Caco-2 (cell line): Measurements from ENCODE around the gene NUDCD3. TPM values are rescaled to one million over a fixed set of nuclear protein-coding genes. Genes with fewer than 3 reads are reported as not detected.

ENCODE experiments used
- BruUV-seq: library from RNA; stranded (reverse); fragments of 400-500 nt; replicated peaks from 2 replicates; lab custom pipeline; 2021; lab: Mats Ljungman, UMichigan
- CTCF ChIA-PET: fragments of 300-600 bp; sonication (Branson Sonifier 250); formaldehyde crosslinking; loops from one replicate; lab custom pipeline; 2022; ENCODE audit warnings: antibody characterized with exemption; lab: Charles Lee
- POLR2A ChIA-PET: fragments of 300-600 bp; sonication (Branson Sonifier 250); formaldehyde crosslinking; loops from one replicate; lab custom pipeline; 2022; ENCODE audit warnings: antibody characterized with exemption; lab: Charles Lee
- DNase-seq, 2 experiments: peaks; one replicate each; pipeline versions ENCODE4 v3.0.0 to v3.0.0-alpha.2; 2020 to 2022
- H3K27me3 ChIP-seq: replicated peaks from 2 replicates; pipeline ENCODE4 v1.6.0; 2011; ENCODE audit warnings: low read length; ENCODE audit not compliant: control insufficient read depth, insufficient read depth
- H3K36me3 ChIP-seq: 2 replicates; pipeline ENCODE4 v1.5.1; 2011; ENCODE audit warnings: low read length; ENCODE audit not compliant: control insufficient read depth, insufficient read depth
- H3K4me1 ChIP-seq: fragments of 250-450 bp; sonication (Bioruptor Pico); 2 replicates; pipeline ENCODE4 v1.5.1; 2020; ENCODE audit warnings: mild to moderate bottlenecking
- H3K4me3 ChIP-seq: 2 replicates; pipeline ENCODE4 v1.5.1; 2011; ENCODE audit warnings: low read depth, mild to moderate bottlenecking, control low read depth, low read length
- H3K9me3 ChIP-seq: fragments of 250-450 bp; sonication (Bioruptor Pico); 2 replicates; pipeline ENCODE4 v1.5.1; 2020; ENCODE audit warnings: mild to moderate bottlenecking, moderate library complexity
- H3K27ac Mint-ChIP-seq: one replicate; pipeline ENCODE4 v1.8.0; 2022; ENCODE audit warnings: mixed read lengths; ENCODE audit not compliant: unreplicated experiment
- H3K27me3 Mint-ChIP-seq: one replicate; pipeline ENCODE4 v1.8.0; 2022; ENCODE audit warnings: mixed read lengths; ENCODE audit not compliant: insufficient read depth, unreplicated experiment
- H3K36me3 Mint-ChIP-seq: one replicate; pipeline ENCODE4 v1.8.0; 2022; ENCODE audit warnings: mild to moderate bottlenecking, mixed read lengths; ENCODE audit not compliant: insufficient read depth, unreplicated experiment
- H3K4me1 Mint-ChIP-seq: one replicate; pipeline ENCODE4 v1.8.0; 2022; ENCODE audit warnings: low read depth, mixed read lengths; ENCODE audit not compliant: unreplicated experiment
- H3K4me3 Mint-ChIP-seq: one replicate; pipeline ENCODE4 v1.8.0; 2022; ENCODE audit warnings: mild to moderate bottlenecking, moderate library complexity, mixed read lengths; ENCODE audit not compliant: unreplicated experiment
- H3K9me3 Mint-ChIP-seq: one replicate; pipeline ENCODE4 v1.8.0; 2022; ENCODE audit warnings: mixed read lengths; ENCODE audit not compliant: unreplicated experiment
- intact Hi-C: fragments of 100-400 bp; cut with micrococcal nuclease; formaldehyde crosslinking; loops from one replicate; pipeline ENCODE4 v1.10.0; 2022; ENCODE audit not compliant: unreplicated experiment
- total RNA-seq: library from RNA; stranded (reverse); gene quantifications from 2 replicates; pipeline ENCODE4 v1.2.3, GENCODE V29; 2022
- TF ChIP-seq, protein P1 (sequence below), 2 experiments: fragments of 200-600 bp in 1 of 2; IDR thresholded peaks; 1 replicate in 1 of 2; 2 replicates in 1 of 2; pipeline versions ENCODE4 v1.5.1 to v1.8.0; 2011 to 2022; ENCODE audit warnings: antibody characterized with exemption in 1 of 2, control low read depth in 1 of 2, inconsistent platforms in 1 of 2, low read depth in 1 of 2, low read length in 1 of 2, mild to moderate bottlenecking in 1 of 2, moderate library complexity in 1 of 2; ENCODE audit not compliant: insufficient read depth in 1 of 2, severe bottlenecking in 1 of 2, unreplicated experiment in 1 of 2

The NUDCD3 gene
- total RNA-seq, 1 experiment from 2014 or later = 116 TPM

DNA sequence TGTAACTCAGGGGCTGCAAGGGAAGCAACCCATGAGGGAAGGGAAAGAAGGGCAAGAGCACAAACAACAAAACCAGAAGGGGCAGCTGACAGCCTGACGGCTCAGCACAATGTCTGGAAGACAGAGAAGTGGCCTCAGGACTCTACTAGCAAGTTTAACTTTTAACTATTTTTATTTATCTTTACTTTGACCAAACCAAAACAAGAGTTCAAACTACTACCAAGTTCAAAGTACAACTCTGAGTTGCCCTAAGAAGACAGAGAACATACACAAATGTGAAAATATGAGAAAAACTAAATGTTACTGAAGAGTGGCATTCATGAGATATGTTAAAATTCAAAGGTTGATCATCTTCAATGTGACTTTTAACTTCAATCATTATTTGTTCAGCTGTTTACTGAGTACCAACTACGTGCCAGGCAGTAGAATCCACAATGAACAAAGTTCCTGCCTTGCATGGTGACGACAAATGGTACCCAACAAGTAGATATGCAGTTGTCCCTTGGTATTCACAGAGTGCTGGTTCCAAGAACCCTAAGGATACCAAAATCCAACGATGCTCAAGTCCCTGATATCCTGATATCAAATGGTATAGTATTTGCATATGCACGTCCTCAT lies 19.7 kb downstream of the NUDCD3 start:
- H3K27ac Mint-ChIP-seq = no peak overlapping the region
- H3K9me3 Mint-ChIP-seq = no peaks in the 10 kb centered on the region
- TF ChIP-seq, protein P1, sequence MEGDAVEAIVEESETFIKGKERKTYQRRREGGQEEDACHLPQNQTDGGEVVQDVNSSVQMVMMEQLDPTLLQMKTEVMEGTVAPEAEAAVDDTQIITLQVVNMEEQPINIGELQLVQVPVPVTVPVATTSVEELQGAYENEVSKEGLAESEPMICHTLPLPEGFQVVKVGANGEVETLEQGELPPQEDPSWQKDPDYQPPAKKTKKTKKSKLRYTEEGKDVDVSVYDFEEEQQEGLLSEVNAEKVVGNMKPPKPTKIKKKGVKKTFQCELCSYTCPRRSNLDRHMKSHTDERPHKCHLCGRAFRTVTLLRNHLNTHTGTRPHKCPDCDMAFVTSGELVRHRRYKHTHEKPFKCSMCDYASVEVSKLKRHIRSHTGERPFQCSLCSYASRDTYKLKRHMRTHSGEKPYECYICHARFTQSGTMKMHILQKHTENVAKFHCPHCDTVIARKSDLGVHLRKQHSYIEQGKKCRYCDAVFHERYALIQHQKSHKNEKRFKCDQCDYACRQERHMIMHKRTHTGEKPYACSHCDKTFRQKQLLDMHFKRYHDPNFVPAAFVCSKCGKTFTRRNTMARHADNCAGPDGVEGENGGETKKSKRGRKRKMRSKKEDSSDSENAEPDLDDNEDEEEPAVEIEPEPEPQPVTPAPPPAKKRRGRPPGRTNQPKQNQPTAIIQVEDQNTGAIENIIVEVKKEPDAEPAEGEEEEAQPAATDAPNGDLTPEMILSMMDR (IDR thresholded peaks at IDR 0.05; ENCODE audit: insufficient read depth in 1 of 2, low read depth in 1 of 2, low read length in 1 of 2, severe bottlenecking in 1 of 2, unreplicated experiment in 1 of 2) = no peak
- H3K36me3 Mint-ChIP-seq = peaks cover 62% of the 10 kb centered on the region
- Histone ChIP-seq H3K4me3 (no peak overlapping the region), H3K36me3 (no peaks in the 10 kb centered on the region; the same call in none of the 2 replicates), H3K27me3 (no peaks in the 10 kb centered on the region), H3K9me3 (no peaks in the 10 kb centered on the region), H3K4me1 (peaks cover 16% of the 10 kb centered on the region)
- H3K4me3 Mint-ChIP-seq = no peak overlapping the region
- intact Hi-C loops = loop anchor here (10.0 kb wide), 1 partner anchor 336 kb away; no protein-coding TSS in a partner anchor
- no peak for DNase-seq
- peaks cover 30% of the 10 kb centered on the region for H3K4me1 Mint-ChIP-seq
- ChIA-PET CTCF (no interaction called here), POLR2A (no interaction called here)
- no TSS peak for BruUV-seq
- H3K27me3 Mint-ChIP-seq = no peaks in the 10 kb centered on the region

DNA sequence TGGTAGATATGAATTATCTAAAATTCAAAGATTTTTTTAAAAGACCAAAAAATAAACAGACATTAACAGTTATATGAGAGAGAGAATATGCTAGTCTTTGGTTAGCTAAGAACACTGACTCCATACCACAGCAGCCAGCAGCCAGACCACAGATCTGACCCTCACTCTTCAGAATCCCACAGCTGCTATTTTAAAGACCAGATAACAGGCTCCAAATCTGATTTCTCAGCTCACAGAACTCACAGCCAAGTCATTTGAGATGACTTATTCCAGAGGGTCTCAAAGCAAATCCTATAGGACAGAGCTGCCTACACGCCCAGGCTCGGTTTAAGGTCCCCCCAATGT lies 20.4 kb downstream of the NUDCD3 start:
- CTCF ChIA-PET = no interaction called here
- no peak overlapping the region for H3K27ac Mint-ChIP-seq
- intact Hi-C loops = loop anchor here (10.0 kb wide), 1 partner anchor 335 kb away; no protein-coding TSS in a partner anchor
- H3K9me3 Mint-ChIP-seq = no peaks in the 10 kb centered on the region
- Histone ChIP-seq H3K36me3 (no peaks in the 10 kb centered on the region; the same call in none of the 2 replicates), H3K4me1 (peaks cover 16% of the 10 kb centered on the region), H3K9me3 (no peaks in the 10 kb centered on the region), H3K4me3 (no peak overlapping the region), H3K27me3 (no peaks in the 10 kb centered on the region)
- DNase-seq = no peak
- peaks cover 57% of the 10 kb centered on the region for H3K36me3 Mint-ChIP-seq
- H3K4me1 Mint-ChIP-seq = peaks cover 30% of the 10 kb centered on the region
- POLR2A ChIA-PET = no interaction called here
- TF ChIP-seq, protein P1 (IDR thresholded peaks at IDR 0.05; ENCODE audit: insufficient read depth in 1 of 2, low read depth in 1 of 2, low read length in 1 of 2, severe bottlenecking in 1 of 2, unreplicated experiment in 1 of 2) = no peak
- BruUV-seq = no TSS peak
- no peaks in the 10 kb centered on the region for H3K27me3 Mint-ChIP-seq
- no peak overlapping the region for H3K4me3 Mint-ChIP-seq

DNA sequence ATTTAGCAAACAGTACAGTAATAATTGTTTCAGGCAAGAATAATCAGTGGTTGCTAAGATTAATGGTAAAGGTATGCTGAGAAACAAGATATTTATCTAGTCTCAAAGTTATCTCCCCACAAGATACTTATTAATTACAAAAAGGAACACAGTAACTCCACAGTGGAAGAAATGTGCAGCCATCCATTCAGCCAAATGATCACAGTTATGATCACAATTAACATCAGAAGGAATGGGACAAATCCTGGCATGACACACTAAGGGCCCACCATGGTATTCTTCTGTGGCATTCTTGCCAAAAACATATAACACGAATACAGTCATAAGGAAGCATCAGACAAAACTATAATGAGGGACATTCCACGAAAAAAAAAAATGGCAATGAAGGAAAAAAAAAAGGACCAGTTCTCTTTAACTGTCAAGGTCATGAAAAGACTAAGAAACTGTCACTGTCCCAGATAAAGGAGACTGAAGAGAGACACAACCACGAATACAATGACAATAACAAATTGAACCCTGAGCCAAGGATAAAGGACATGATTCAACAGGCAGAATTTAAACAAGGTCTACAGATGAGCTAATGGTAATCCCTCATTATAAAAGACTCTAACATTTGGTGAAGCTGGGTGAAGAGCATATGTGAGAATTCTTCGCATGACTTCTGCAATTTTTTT lies 20.9 kb downstream of the NUDCD3 start:
- H3K4me3 Mint-ChIP-seq = no peak overlapping the region
- no peaks in the 10 kb centered on the region for H3K9me3 ChIP-seq
- peaks cover 16% of the 10 kb centered on the region for H3K4me1 ChIP-seq
- H3K27me3 Mint-ChIP-seq = no peaks in the 10 kb centered on the region
- intact Hi-C loops = loop anchor here (10.0 kb wide), 1 partner anchor 335 kb away; no protein-coding TSS in a partner anchor
- no TSS peak for BruUV-seq
- DNase-seq = no peak
- no peaks in the 10 kb centered on the region; the same call in none of the 2 replicates for H3K36me3 ChIP-seq
- no peaks in the 10 kb centered on the region for H3K9me3 Mint-ChIP-seq
- H3K27ac Mint-ChIP-seq = no peak overlapping the region
- no peak overlapping the region for H3K4me3 ChIP-seq
- peaks cover 52% of the 10 kb centered on the region for H3K36me3 Mint-ChIP-seq
- ChIA-PET POLR2A (no interaction called here), CTCF (no interaction called here)
- H3K27me3 ChIP-seq = no peaks in the 10 kb centered on the region
- H3K4me1 Mint-ChIP-seq = peaks cover 28% of the 10 kb centered on the region
- TF ChIP-seq, protein P1 (IDR thresholded peaks at IDR 0.05; ENCODE audit: insufficient read depth in 1 of 2, low read depth in 1 of 2, low read length in 1 of 2, severe bottlenecking in 1 of 2, unreplicated experiment in 1 of 2) = no peak
